GM21381 (cell line): ENCODE measurements around the gene HLA-A.

Experiments
- ATAC-seq: cut with Tn5 transposase; IDR thresholded peaks from one replicate; pipeline ENCODE4 v1.9.1; 2021; ENCODE audit warnings: mild to moderate bottlenecking, moderate library complexity; ENCODE audit not compliant: unreplicated experiment

Gene HLA-A

DNA sequence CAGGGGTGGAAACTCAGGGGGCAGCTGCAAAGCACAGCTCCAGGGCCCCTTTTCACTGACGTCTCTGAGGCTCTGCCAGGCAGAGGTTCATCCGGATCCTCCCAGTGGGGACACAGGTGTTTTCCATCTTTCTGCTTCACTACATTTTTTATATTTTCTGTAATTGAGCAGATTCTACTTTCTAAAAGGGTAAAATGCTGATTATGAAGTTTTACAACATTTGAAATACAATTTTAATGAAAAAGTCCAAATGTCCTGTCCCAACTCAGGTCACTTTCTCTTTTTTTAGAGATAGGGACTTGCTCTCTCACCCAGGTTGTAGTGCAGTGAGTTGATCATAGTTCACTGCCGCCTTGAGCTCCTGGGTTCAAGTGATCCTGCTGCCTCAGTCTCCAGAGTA, 41.9 kb downstream of the HLA-A start:
- ATAC-seq = no peak

DNA sequence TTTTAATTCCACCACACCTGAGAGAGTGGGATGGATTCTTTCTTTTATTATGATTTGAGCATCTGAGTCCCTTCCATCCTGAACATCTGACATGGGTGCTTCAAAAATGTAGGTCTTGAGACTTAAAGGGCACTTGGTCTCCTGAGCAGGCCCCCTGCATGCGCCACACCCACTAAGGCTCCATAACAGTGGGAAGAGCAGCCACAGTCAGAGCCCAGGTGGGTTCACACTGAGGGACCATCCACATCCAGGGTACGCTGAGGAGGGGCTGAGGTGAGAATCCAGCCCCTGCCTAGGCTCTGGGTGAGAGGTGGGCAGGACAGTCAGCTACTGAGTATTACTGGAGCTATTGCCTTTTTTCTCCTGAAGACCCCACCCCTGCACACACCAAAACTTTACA, 42.7 kb downstream of the HLA-A start:
- ATAC-seq = no peak

DNA sequence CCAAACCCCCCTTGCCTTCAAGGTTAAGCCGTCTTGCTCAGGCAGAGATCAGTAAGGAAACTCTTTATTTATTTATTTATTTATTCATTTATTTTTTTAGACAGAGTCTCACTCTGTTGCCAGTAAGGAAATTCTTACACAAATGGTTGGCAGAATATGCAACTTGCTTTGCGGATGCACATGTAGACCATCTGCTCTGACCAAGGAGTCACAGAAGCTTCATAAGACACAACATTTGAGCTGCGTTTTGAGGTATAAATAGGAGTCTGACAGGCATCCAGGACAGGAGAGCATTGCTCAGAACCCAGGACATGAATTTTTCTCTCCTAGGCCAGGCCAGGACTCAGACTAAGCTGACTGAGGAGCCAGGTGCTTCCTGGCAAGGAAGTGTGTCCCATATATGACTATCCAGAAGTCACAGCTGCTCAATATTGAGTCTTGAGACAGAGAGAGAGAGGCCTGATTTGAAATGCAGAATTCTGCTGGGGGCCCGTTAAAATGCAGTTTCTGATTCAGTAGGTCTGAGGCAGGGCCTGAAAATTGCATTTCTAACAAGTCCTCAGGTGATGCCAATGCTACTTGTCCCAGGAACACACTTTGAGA, 43.9 kb downstream of the HLA-A start:
- ATAC-seq = no peak

DNA sequence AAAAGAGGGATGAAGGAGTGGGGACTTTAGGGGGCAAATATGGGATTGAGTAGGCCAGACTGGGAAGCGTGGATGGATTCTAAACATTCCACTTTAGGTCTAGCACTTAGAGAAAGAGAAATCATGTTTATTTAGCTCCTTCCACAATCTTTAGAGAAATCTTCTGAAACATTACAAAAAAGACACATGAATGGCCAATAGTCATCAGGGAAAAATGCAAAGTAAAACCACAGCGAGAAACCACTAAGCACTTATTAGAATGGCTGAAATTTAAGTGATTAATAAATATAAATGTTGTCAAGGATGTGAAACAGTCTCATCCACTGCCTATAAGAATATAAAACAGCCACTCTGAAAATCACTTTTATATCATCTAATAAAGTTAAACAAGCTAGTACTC, 46.9 kb downstream of the HLA-A start:
- no peak for ATAC-seq

DNA sequence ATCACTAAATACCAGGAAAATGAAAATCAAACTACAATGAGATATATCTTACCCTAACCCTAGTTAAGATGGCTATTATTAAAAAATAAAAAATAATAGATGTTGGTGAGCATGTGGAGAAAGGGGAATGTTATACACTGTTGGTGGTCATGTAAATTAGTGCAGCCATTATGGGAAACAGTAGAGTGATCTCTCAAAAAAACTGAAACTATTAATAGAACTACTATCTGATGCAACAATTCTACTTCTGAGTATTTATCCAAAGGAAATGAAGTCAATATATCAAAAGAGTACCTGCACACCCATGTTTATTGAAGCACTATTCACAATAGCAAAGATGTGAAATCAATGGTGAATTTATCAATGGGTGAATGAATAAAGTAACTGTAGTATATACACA, 48.6 kb downstream of the HLA-A start:
- ATAC-seq = no peak

DNA sequence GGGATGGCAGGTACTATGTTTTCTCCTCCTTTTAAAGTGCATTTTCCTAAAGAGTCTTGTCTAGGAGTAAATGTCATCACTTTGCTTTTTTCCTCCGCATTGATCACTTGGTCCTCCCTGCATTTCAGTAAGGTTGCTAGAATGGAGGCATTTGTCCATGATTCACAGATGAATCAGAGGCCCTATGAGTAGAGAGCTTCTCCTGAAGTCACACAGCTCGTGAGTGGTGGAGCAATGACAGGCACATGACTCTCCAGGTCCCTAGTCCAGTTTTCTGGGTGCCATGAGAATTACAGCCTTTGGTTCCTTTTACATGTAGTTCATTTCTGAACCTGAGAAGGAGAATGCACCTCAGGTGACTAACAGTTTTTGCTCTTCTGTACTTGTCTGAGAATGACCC, 50.5 kb downstream of the HLA-A start:
- no peak for ATAC-seq

DNA sequence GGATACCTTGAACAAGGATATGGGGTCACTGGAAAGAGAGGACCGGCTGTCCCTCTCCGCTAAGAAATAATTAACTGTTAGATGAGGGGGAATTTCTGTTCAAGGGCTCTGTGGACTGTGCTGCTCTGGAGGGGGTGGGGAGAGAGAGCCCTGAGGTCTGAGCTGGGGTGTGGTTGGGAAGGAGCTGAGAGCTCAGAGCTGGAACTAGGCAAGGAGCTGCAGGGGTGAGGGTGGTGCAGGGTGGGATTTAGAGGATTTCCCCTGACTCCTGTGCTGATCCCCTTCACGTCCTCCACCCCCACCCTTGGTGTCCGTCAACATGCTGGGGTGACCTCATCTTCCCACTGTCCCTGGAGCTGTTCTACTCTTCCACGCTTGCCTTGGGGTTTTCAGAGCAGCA, 52.5 kb downstream of the HLA-A start:
- ATAC-seq = no peak

DNA sequence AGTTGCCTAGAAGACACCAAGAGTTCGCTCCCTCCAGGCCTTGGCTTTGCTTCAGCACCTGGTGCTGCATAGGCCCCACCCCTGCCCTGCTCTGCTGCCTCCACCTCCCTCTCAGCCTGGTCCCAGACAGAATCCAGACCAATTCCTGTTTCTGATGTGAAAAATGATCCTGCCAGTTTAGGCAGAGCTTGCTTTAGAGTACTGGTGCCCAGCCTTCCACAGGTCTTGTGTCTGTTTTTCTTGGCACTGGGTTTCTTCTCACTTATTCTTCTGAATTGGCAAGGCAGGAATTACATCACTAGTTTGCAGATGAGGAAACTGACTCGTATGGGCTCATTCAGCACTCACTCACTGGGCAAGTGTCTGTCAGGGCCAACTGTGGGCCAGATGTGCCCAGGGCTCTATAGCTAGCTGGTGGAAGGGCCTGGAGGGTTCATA, 53.0 kb downstream of the HLA-A start:
- ATAC-seq = no peak
